ENCODE measurements around the gene FTO. TPM values are rescaled to one million over a fixed set of nuclear protein-coding genes. Genes with fewer than 3 reads are reported as not detected.

FTO gene
- total and polyA plus RNA-seq, 7 experiments from 2014 or later = 47.2 to 104 (median 58.3) TPM

DNA sequence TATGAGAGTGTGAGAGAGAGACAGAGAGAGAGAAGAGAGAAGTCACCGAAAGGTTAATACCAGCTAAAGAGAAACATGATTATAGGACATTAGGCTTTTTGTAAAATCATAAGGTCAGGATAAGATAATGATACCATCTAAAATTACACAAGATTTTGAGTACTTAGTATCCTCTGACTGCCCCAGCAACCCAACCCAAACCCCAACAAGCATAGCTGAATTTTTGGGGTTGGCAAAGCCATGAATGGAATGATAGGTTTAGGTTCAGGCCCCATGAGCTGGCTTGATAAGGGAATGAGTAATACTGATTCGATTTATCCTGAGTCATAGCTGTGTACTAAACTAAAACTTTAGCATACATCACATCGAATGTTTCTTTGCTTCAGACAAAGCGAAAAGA lies 323.1 kb downstream of the FTO start:
- no peak overlapping the region for H3K27ac Mint-ChIP-seq
- Histone ChIP-seq H3K9me3 (ENCODE audit: control insufficient read depth in 2 of 3, low read length in 3 of 3) (no peaks in the 10 kb centered on the region), H3K4me1 (ENCODE audit: control insufficient read depth in 2 of 2, insufficient read depth in 2 of 2, low read length in 2 of 2) (no peaks in the 10 kb centered on the region), H3K27ac (ENCODE audit: low read depth, low read length) (no peak overlapping the region), H3K27me3 (ENCODE audit: control insufficient read depth in 2 of 2, insufficient read depth in 2 of 2, low read length in 2 of 2) (no peaks in the 10 kb centered on the region), H3K4me3 (ENCODE audit: low read length) (no peak overlapping the region), H3K36me3 (ENCODE audit: control insufficient read depth in 2 of 3, insufficient read depth in 3 of 3, low read length in 3 of 3) (no peaks in the 10 kb centered on the region)
- no peaks in the 10 kb centered on the region for H3K4me1 Mint-ChIP-seq
- peaks cover 0 to 39% (median 15%) of the 10 kb centered on the region in 11 donors for H3K9me3 Mint-ChIP-seq
- H3K27me3 Mint-ChIP-seq = no peaks in the 10 kb centered on the region
- POLR2A ChIA-PET = no interaction called here
- H3K36me3 Mint-ChIP-seq = peaks cover 4 to 71% (median 55%) of the 10 kb centered on the region in 5 donors
- H3K4me3 Mint-ChIP-seq = no peak overlapping the region
- DNase-seq (no peak), ATAC-seq (no peak)
- CTCF ChIA-PET = no interaction called here
- intact Hi-C loops (cut with micrococcal nuclease) = no loop called here

DNA sequence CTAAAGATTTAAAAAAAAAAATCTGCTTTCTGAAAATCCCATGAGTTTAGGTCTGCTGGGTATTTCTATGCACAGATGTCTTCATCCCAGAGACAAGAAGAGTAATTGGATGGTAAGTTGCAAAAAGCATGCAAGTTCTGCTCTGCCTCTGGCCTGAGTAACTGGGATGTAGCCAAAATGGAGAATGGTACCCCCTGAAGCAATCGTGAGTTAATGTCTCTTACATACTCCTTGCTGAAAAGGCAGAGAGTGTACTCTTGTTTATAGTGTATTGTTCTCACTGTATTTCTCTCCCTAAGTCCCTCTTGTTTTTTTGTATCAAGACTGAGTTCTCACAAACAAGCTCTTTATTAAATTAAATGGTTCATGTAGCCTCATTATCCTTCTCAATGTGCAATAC lies 323.6 kb downstream of the FTO start:
- no peak for ATAC-seq
- intact Hi-C loops (cut with micrococcal nuclease) = no loop called here
- Histone ChIP-seq H3K27me3 (ENCODE audit: control insufficient read depth in 2 of 2, insufficient read depth in 2 of 2, low read length in 2 of 2) (no peaks in the 10 kb centered on the region), H3K4me1 (ENCODE audit: control insufficient read depth in 2 of 2, insufficient read depth in 2 of 2, low read length in 2 of 2) (no peaks in the 10 kb centered on the region), H3K27ac (ENCODE audit: low read depth, low read length) (no peak overlapping the region), H3K36me3 (ENCODE audit: control insufficient read depth in 2 of 3, insufficient read depth in 3 of 3, low read length in 3 of 3) (no peaks in the 10 kb centered on the region), H3K9me3 (ENCODE audit: control insufficient read depth in 2 of 3, low read length in 3 of 3) (no peaks in the 10 kb centered on the region), H3K4me3 (ENCODE audit: low read length) (no peak overlapping the region)
- Mint-ChIP-seq H3K36me3 (peaks cover 4 to 69% (median 53%) of the 10 kb centered on the region in 5 donors), H3K9me3 (peaks cover 0 to 36% (median 15%) of the 10 kb centered on the region in 11 donors), H3K27me3 (no peaks in the 10 kb centered on the region), H3K4me3 (no peak overlapping the region), H3K27ac (no peak overlapping the region), H3K4me1 (no peaks in the 10 kb centered on the region)
- ChIA-PET POLR2A (no interaction called here), CTCF (no interaction called here)
- DNase-seq = no peak

DNA sequence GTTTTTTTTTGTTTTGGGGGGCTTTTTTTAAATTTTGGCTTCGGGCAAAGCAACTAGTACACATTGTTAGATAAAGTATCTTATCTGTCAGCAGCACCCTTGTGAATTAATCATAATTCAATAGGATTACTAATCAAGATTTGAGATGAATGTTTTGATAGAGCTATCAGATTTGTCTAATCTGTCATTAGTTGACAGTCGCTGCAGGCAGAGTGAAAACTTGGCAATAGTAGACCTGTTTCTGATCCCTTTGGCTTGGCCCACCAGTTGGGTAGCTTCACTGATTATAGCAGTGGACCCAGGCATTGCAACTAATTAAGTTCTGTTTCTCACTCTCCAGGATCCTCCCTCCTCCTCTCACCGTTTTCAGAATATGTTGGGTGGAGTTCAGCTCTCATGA lies 324.0 kb downstream of the FTO start:
- Histone ChIP-seq H3K4me3 (ENCODE audit: low read length) (no peak overlapping the region), H3K4me1 (ENCODE audit: control insufficient read depth in 2 of 2, insufficient read depth in 2 of 2, low read length in 2 of 2) (no peaks in the 10 kb centered on the region), H3K27ac (ENCODE audit: low read depth, low read length) (no peak overlapping the region), H3K27me3 (ENCODE audit: control insufficient read depth in 2 of 2, insufficient read depth in 2 of 2, low read length in 2 of 2) (no peaks in the 10 kb centered on the region), H3K9me3 (ENCODE audit: control insufficient read depth in 2 of 3, low read length in 3 of 3) (no peaks in the 10 kb centered on the region), H3K36me3 (ENCODE audit: control insufficient read depth in 2 of 3, insufficient read depth in 3 of 3, low read length in 3 of 3) (no peaks in the 10 kb centered on the region)
- DNase-seq = no peak
- ChIA-PET CTCF (no interaction called here), POLR2A (no interaction called here)
- intact Hi-C loops (cut with micrococcal nuclease) = no loop called here
- no peak for ATAC-seq
- H3K9me3 Mint-ChIP-seq = peaks cover 0 to 36% (median 15%) of the 10 kb centered on the region in 11 donors
- no peaks in the 10 kb centered on the region for H3K27me3 Mint-ChIP-seq
- no peak overlapping the region for H3K4me3 Mint-ChIP-seq
- peaks cover 4 to 71% (median 57%) of the 10 kb centered on the region in 5 donors for H3K36me3 Mint-ChIP-seq
- H3K27ac Mint-ChIP-seq = no peak overlapping the region
- H3K4me1 Mint-ChIP-seq = no peaks in the 10 kb centered on the region

DNA sequence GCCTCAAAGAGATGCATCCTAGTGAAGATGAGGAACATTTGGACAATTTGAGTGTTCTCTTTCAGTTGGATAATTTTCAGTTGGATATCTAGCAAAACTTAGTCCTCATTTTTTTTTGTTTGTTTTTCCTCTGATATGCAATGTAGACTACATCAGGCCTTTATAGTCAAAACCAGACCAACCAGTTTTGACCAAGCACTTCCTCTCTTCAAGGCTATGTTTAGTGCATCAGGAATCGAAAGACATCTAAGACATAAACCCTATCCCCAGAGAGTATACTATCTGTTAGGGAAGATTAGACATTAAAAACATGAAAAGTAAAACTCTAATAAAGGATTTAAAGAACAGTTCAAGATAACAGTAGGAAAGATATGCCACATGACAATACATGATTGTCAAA lies 326.5 kb downstream of the FTO start:
- peaks cover 0 to 36% (median 11%) of the 10 kb centered on the region in 11 donors for H3K9me3 Mint-ChIP-seq
- no peak overlapping the region for H3K4me3 ChIP-seq (ENCODE audit: low read length)
- intact Hi-C loops (cut with micrococcal nuclease) = no loop called here
- CTCF ChIA-PET = no interaction called here
- H3K4me1 ChIP-seq (ENCODE audit: control insufficient read depth in 2 of 2, insufficient read depth in 2 of 2, low read length in 2 of 2) = no peaks in the 10 kb centered on the region
- DNase-seq (no peak), ATAC-seq (no peak)
- H3K4me1 Mint-ChIP-seq = no peaks in the 10 kb centered on the region
- no peak overlapping the region for H3K27ac ChIP-seq (ENCODE audit: low read depth, low read length)
- POLR2A ChIA-PET = no interaction called here
- no peak overlapping the region for H3K4me3 Mint-ChIP-seq
- no peaks in the 10 kb centered on the region for H3K9me3 ChIP-seq (ENCODE audit: control insufficient read depth in 2 of 3, low read length in 3 of 3)
- H3K27me3 Mint-ChIP-seq = no peaks in the 10 kb centered on the region
- peaks cover 4 to 68% (median 56%) of the 10 kb centered on the region in 5 donors for H3K36me3 Mint-ChIP-seq
- H3K27ac Mint-ChIP-seq = no peak overlapping the region
- H3K36me3 ChIP-seq (ENCODE audit: control insufficient read depth in 2 of 3, insufficient read depth in 3 of 3, low read length in 3 of 3) = no peaks in the 10 kb centered on the region
- H3K27me3 ChIP-seq (ENCODE audit: control insufficient read depth in 2 of 2, insufficient read depth in 2 of 2, low read length in 2 of 2) = no peaks in the 10 kb centered on the region

DNA sequence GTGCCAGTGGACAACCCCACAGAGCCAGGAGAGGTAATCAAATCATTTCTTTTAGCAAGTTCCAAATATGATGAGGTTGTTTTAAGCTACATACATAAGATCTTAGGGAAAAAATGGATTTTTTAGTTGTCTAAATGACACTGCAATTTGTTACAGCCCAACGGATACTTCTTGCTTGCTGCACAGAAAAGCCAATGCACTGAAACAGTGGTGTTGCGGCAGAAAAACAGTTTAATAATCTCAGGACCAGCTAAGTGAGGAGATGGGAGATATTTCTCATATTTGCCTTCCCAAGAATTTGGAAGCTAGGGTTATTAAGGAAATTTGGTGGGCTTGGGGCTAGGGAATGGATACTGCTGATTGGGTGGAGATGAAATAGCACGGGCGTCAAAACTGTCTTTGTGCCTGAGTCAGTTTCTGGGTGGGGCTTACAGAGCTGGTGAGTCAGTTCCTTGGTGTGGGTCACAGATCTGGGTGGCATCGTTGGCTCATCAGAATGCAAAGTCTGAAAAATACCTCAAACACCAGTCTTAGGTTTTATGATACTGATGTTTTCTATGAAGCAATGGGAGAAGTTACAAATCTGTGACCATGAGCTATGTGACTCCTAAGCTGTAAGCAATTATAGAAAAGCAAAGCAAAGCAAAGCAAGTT lies 327.3 kb downstream of the FTO start:
- no peak overlapping the region for H3K27ac ChIP-seq (ENCODE audit: low read depth, low read length)
- ATAC-seq = no peak
- no peaks in the 10 kb centered on the region for H3K36me3 ChIP-seq (ENCODE audit: control insufficient read depth in 2 of 3, insufficient read depth in 3 of 3, low read length in 3 of 3)
- no peaks in the 10 kb centered on the region for H3K9me3 ChIP-seq (ENCODE audit: control insufficient read depth in 2 of 3, low read length in 3 of 3)
- H3K4me3 ChIP-seq (ENCODE audit: low read length) = no peak overlapping the region
- Mint-ChIP-seq H3K4me1 (no peaks in the 10 kb centered on the region), H3K4me3 (no peak overlapping the region), H3K27ac (no peak overlapping the region), H3K9me3 (peaks cover 0 to 34% (median 11%) of the 10 kb centered on the region in 11 donors), H3K27me3 (no peaks in the 10 kb centered on the region), H3K36me3 (peaks cover 5 to 71% (median 59%) of the 10 kb centered on the region in 5 donors)
- H3K27me3 ChIP-seq (ENCODE audit: control insufficient read depth in 2 of 2, insufficient read depth in 2 of 2, low read length in 2 of 2) = no peaks in the 10 kb centered on the region
- H3K4me1 ChIP-seq (ENCODE audit: control insufficient read depth in 2 of 2, insufficient read depth in 2 of 2, low read length in 2 of 2) = no peaks in the 10 kb centered on the region
- POLR2A ChIA-PET = no interaction called here
- intact Hi-C loops (cut with micrococcal nuclease) = no loop called here
- CTCF ChIA-PET = no interaction called here
- no peak for DNase-seq

DNA sequence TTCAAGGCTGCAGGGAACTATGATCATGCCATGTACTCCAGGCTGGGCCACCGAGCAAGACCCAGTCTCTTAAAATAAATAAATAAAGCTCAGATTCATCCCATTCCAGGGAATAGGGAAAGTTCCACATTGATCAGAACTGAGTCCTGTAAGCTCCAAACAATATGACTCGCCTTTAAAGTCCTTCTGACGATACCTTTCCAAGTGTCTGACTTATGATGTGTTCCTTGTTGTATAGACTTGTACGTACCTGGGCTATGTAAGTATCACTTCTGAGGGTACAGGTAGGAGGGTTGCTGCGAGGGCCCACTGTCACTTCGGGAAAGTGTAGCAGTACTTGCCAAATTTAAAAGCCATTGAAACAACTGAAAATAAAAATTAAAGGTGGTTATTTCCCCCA lies 329.8 kb downstream of the FTO start:
- no peaks in the 10 kb centered on the region for H3K27me3 Mint-ChIP-seq
- no peak overlapping the region for H3K27ac Mint-ChIP-seq
- H3K36me3 Mint-ChIP-seq = peaks cover 8 to 61% (median 46%) of the 10 kb centered on the region in 5 donors
- Histone ChIP-seq H3K4me1 (ENCODE audit: control insufficient read depth in 2 of 2, insufficient read depth in 2 of 2, low read length in 2 of 2) (no peaks in the 10 kb centered on the region), H3K9me3 (ENCODE audit: control insufficient read depth in 2 of 3, low read length in 3 of 3) (no peaks in the 10 kb centered on the region), H3K27ac (ENCODE audit: low read depth, low read length) (no peak overlapping the region), H3K4me3 (ENCODE audit: low read length) (no peak overlapping the region), H3K27me3 (ENCODE audit: control insufficient read depth in 2 of 2, insufficient read depth in 2 of 2, low read length in 2 of 2) (no peaks in the 10 kb centered on the region), H3K36me3 (ENCODE audit: control insufficient read depth in 2 of 3, insufficient read depth in 3 of 3, low read length in 3 of 3) (no peaks in the 10 kb centered on the region)
- CTCF ChIA-PET = no interaction called here
- no peaks in the 10 kb centered on the region for H3K4me1 Mint-ChIP-seq
- no peak for DNase-seq
- peaks cover 0 to 22% (median 6%) of the 10 kb centered on the region in 11 donors for H3K9me3 Mint-ChIP-seq
- ATAC-seq = no peak
- intact Hi-C loops (cut with micrococcal nuclease) = no loop called here
- POLR2A ChIA-PET = no interaction called here
- no peak overlapping the region for H3K4me3 Mint-ChIP-seq

DNA sequence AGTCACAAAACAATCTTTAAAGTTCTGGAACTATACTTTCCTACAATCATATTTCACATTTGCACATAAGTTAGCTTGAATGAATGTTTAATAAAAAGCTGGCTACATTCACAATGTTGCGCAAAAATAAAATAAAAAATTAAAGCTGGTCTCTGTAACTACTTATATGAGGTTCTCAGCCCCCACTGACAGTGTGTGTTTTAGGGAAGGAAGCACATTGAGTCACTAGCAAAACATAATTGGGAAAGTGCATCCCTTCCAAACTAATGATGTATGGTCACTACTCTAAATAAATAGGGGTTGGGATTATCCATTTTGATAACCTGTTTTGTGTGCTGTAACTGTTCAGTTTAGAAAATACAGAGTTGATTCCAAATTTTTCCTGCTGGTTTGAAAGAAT lies 330.7 kb downstream of the FTO start:
- no peak for ATAC-seq
- DNase-seq = no peak
- Histone ChIP-seq H3K4me3 (ENCODE audit: low read length) (no peak overlapping the region), H3K27me3 (ENCODE audit: control insufficient read depth in 2 of 2, insufficient read depth in 2 of 2, low read length in 2 of 2) (no peaks in the 10 kb centered on the region), H3K9me3 (ENCODE audit: control insufficient read depth in 2 of 3, low read length in 3 of 3) (no peaks in the 10 kb centered on the region), H3K4me1 (ENCODE audit: control insufficient read depth in 2 of 2, insufficient read depth in 2 of 2, low read length in 2 of 2) (no peaks in the 10 kb centered on the region), H3K27ac (ENCODE audit: low read depth, low read length) (no peak overlapping the region), H3K36me3 (ENCODE audit: control insufficient read depth in 2 of 3, insufficient read depth in 3 of 3, low read length in 3 of 3) (no peaks in the 10 kb centered on the region)
- Mint-ChIP-seq H3K27me3 (no peaks in the 10 kb centered on the region), H3K4me1 (no peaks in the 10 kb centered on the region), H3K4me3 (no peak overlapping the region), H3K36me3 (peaks cover 8 to 61% (median 47%) of the 10 kb centered on the region in 5 donors), H3K27ac (no peak overlapping the region), H3K9me3 (peaks cover 0 to 16% (median 6%) of the 10 kb centered on the region in 11 donors)
- intact Hi-C loops (cut with micrococcal nuclease) = no loop called here
- ChIA-PET POLR2A (interaction anchor here (0.7 kb wide), 1 partner anchor 17 kb away, joined by 3 read pairs; no protein-coding TSS in a partner anchor), CTCF (no interaction called here)

All from naive thymus-derived CD4-positive, alpha-beta T cell (primary cell).